Cardiac septum (tissue), 1 donor: ENCODE data around the gene BCKDK. TPM values are rescaled to one million over a fixed set of nuclear protein-coding genes. Genes with fewer than 3 reads are reported as not detected.

Experiments
- DNase-seq: peaks from one replicate; pipeline ENCODE4 v3.0.0-alpha.2; 2020; ENCODE audit warnings: low spot score
- intact Hi-C: fragments of 100-400 bp; cut with DNase I; formaldehyde crosslinking; loops from one replicate; pipeline ENCODE4 v1.14.0; 2022
- total RNA-seq: library from RNA; stranded (reverse); fragmentation: NEBNext Ultra II Directional; extraction: Animal tissue kit (Norgen Biotek cat#: 25700); gene quantifications from one replicate; pipeline ENCODE4 v1.2.1, GENCODE V29; 2021
- donor health status: DM: no; HTN: no; CAD: no.

BCKDK gene
- total RNA-seq, 1 donor from 2014 or later, result 56.4 TPM

DNA sequence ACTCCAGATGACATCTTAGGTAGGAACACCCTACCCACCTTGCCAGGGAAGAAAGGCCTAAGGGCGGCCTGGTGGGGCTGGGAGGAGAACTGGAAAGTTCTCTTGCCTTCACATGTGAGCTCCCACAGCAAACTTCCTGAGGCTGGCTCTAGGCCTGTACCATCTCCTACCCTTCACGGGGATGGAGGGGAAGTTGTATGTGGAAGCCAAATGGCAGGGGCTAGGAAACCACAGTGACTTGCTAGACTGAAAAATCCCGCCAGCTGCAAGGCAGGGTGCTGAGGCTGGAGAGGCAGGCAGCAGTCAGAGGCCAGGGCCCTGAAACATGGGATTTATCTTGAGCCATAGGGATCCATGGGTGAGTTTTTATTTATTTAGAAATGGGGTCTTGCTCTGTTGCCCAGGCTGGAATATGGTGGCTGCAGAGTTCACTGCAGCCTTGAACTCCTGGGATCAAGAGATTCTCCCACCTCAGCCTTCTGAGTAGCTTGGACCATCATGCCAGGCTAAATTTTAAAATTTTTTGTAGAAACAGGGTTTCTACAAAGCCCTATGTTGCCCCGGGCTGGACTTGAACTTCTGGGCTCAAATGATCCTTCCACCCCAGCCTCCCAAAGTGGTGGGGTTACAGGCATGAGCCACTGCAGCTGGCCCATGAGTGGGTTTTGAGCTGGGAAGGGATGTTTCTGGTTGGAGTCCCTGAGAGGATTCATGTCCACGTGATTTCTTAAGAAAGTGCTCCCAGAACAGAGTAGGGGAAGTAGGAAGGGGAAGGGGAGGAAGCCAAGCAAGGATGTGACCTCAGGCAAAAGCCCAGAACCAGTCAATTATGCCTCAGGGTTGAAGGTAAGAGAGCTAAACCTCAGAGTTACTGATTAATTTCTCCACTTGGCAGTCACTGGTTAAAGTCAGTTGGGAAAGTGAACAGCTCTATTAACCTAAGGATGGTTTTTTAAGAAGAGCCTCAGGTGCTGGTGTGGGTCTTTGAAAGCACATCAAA is 5.2 kb downstream of the BCKDK start:
- DNase-seq, result no peak
- intact Hi-C loops, result loop anchor here (2.0 to 10.0 kb wide), 2 partner anchors 29 to 71 kb away; partner anchors contain the start of gene FUS

- DNase-seq, result no peak
- intact Hi-C loops, result loop anchor here (10.0 kb wide), 1 partner anchor 70 kb away; the partner anchor contains the start of gene FUS
Observed at GRCh38 chr16:31114468-31114867, 6.3 kb downstream of the BCKDK start.

DNA sequence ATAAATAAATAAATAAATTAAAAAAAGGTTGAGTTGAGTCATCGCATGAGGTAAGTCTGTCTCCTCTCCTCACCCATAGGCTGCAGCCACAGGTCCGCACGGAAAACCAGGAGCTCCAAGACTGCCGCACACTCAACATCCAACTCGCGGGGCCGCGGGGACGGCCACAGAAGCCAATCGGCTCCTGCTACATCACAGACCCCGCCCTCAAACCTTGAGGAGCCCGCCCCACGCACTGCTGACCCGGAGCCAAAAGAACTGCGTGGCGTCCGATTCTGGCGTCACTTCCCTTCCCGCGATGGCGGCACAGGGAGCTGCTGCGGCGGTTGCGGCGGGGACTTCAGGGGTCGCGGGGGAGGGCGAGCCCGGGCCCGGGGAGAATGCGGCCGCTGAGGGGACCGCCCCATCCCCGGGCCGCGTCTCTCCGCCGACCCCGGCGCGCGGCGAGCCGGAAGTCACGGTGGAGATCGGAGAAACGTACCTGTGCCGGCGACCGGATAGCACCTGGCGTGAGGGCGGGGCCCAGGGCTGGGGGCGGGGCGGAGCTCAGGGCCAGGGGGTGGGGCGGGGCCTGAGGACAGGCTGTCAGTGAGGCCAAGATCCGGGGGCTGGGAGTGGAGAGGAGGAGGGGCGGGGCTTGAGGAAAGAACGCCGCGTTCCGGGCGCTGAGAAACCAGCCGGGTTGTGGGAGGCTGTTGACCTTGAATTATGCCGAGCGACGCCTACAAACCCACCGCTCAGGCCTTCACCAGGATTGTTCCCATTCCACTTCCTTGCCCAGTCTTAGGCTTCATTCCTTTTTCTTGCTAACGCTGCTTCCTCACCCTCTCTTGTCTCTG is 9.4 kb downstream of the BCKDK start, which contains the start of gene KAT8:
KAT8 (plus strand) TSS at position 281 of the 839 bp plus-strand sequence; CDS start at position 299, 18 bp downstream.
- DNase-seq, result peak; percentile 99
- intact Hi-C loops, result loop anchor here (10.0 kb wide), 1 partner anchor 67 kb away; the partner anchor contains the start of gene FUS

DNA sequence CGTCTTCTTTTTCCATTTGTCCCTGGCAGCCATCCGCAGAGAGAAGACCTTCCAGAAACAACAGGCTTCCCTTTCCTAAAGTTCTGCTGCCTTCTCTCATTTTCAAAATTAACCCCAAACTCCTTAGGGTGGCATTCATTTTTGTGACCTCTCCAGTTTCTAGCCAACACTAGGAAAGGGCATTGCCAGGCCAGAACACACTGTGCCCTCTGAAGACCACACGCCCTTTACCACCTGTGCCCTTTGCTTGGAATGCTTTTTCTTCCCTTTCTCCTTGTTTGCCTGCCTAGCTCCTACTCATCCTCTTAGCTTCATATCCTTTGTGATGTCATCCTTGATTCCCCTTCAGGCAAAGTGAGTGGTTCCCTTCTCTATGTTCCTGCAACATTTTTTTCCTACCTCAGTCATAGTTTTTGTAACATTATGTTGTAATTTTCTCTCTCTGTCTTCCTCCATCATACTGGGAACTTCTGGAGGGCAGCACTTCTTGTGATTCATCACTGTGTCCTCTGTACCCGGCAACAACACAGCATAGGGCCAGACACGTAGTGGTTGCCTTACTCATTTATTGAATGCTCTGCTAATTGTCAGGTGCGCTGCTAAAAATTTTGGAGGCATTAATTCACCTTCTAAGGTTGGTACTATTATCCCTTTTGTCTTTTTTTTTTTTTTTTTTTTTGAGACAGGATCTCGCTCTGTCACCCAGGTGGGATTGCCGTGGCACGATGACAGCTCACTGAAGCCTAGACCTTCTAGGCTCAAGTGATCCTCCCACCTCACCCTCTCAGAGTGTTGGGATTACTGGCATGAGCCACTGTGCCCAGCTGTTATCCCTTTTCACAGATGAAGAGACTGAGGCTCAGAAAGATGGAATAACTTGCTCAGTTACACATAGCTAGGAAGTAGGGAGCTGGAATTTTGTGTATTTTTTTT is 10.3 kb downstream of the BCKDK start:
- DNase-seq, result no peak
- intact Hi-C loops, result loop anchor here (10.0 kb wide), 1 partner anchor 66 kb away; the partner anchor contains the start of gene FUS

GRCh38 chr16:31120129-31120528 is 11.9 kb downstream of the BCKDK start:
- intact Hi-C loops, result no loop called here
- no peak for DNase-seq

DNA sequence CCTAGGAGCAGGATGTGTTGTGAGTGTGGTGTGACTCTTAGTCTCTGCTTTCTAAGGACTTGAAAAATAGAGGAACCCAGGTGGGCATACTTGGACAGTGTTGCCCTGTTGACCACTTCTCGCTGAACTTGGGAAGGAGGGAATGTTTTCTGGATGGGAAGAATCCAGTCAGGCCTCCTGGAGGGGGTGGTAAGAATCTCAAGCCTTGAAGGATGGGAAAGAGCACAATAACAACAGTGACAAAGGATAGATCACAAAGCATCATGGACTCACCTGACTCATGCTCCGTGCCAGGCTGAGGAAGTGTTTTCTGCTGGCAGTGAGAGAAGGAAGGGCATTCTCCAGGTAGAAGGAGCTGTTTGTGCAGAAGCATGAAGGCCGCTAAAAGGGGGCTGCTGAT is 17.7 kb downstream of the BCKDK start:
- intact Hi-C loops, result no loop called here
- no peak for DNase-seq

DNA sequence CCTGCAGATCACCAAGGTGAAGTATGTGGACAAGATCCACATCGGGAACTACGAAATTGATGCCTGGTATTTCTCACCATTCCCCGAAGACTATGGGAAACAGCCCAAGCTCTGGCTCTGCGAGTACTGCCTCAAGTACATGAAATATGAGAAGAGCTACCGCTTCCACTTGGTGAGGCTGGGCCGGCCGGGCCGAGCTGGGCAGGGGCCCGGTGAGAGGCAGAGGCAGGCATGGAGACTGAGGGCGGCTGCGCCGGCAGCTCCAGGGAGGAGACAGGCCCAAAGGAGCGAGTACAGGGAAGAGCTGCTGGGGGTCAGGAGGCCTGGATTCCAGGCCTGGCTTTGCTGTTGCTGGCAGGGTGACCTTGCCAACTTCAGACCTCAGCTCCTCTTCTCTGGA is 19.0 kb downstream of the BCKDK start:
- DNase-seq, result no peak
- intact Hi-C loops, result no loop called here

- DNase-seq, result peak; percentile 90
- intact Hi-C loops, result no loop called here
Observed at GRCh38 chr16:31128711-31129567, 20.8 kb downstream of the BCKDK start.

DNA sequence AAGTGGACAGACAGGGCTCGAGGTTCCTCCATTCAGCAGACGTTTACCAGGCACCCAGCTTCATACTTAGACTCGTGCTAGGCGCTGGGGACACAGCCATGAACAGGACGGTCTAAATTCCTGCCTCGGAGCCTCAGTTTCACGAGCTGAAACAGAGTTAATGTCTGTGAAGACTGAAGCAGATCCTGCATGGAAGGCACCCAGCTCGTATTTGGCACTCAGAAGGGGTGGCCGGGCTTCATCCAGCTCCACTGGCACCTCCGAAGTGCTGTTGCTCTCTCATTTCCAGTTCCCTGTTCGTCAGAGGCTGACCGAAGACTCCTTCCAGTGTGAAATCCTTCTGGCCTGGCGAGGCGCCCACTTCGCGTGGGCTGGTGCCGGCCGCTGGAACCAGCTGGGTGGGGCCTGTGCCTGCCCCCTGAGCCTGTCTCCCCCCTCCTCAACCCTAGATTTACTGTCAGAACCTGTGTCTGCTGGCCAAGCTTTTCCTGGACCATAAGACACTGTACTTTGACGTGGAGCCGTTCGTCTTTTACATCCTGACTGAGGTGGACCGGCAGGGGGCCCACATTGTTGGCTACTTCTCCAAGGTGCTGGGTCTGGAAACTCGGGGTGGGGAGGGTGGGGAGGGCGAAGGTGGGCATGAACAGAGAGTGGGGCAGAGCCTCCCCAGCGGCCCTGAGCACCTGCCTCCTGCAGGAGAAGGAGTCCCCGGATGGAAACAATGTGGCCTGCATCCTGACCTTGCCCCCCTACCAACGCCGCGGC is 21.6 kb downstream of the BCKDK start:
- intact Hi-C loops, result no loop called here
- no peak for DNase-seq

GRCh38 chr16:31130336-31130891 is 22.2 kb downstream of the BCKDK start:
- intact Hi-C loops, result no loop called here
- DNase-seq, result peak; percentile 84

GRCh38 chr16:31130899-31131298 is 22.7 kb downstream of the BCKDK start:
- DNase-seq, result no peak
- intact Hi-C loops, result no loop called here

DNA sequence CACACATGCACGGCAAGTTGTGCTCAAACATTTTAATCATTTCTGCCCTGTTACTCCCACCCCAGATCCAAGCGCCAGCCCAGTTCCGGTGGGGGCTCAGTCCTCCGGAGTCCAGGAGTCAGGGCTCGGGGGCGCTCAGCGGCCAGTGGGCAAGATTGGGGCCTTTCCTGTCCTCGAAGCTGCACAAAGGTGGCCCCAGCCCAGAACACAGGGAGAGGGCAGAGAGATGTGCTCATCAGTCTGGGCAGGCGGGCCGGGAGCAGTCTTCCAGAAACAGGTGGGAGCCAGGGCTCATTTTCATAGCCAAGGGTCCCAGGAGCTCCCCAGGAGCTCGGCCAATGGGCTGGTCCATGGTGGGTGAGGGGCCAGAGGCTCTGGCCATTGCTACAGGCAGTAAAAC is 23.2 kb downstream of the BCKDK start:
- intact Hi-C loops, result no loop called here
- DNase-seq, result no peak

DNA sequence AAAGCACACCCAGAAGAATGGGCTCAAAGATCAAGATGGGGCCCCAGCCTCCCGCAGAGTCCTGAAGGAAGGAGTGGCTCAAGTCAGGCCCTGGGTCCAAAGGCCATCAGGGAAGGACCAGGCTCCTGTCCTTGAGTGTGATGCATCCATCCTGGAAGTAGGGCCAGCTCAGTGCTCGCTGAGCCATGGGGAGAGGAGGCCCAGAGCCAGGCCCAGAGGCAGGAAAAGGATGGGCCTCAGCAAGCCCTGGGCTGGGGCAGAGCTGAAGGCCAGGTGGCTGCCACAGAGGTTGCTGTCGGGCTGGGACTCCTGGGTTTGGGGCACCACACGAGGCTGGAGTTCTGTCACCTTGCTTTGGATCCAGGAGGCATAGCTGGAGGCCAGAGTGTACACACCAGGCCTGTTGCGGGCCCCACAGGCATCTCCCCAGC is 23.7 kb downstream of the BCKDK start:
- intact Hi-C loops, result no loop called here
- DNase-seq, result no peak

- no peak for DNase-seq
- intact Hi-C loops, result no loop called here
Observed at GRCh38 chr16:31132303-31132979, 24.3 kb downstream of the BCKDK start.

GRCh38 chr16:31133046-31133501 is 24.9 kb downstream of the BCKDK start:
- DNase-seq, result no peak
- intact Hi-C loops, result no loop called here

GRCh38 chr16:31134091-31134571 is 25.9 kb downstream of the BCKDK start:
- intact Hi-C loops, result no loop called here
- no peak for DNase-seq
